Cardiac septum (tissue), 1 donor: ENCODE data around the gene LGALS1. TPM values are rescaled to one million over a fixed set of nuclear protein-coding genes. Genes with fewer than 3 reads are reported as not detected.
"Not testable (repeated sequence)": the region's sequence is repeated elsewhere in the genome, so short reads cannot be mapped to it uniquely, and the experiment has no call there.

Experiments
- DNase-seq: peaks from one replicate; pipeline ENCODE4 v3.0.0-alpha.2; 2020; ENCODE audit warnings: low spot score
- intact Hi-C: fragments of 100-400 bp; cut with DNase I; formaldehyde crosslinking; loops from one replicate; pipeline ENCODE4 v1.14.0; 2022
- total RNA-seq: library from RNA; stranded (reverse); fragmentation: NEBNext Ultra II Directional; extraction: Animal tissue kit (Norgen Biotek cat#: 25700); gene quantifications from one replicate; pipeline ENCODE4 v1.2.1, GENCODE V29; 2021
- donor health status: DM: no; HTN: no; CAD: no.

Gene LGALS1
- total RNA-seq, 1 donor from 2014 or later: 1,015 TPM

- intact Hi-C loops: no loop called here
- peak; percentile 79 for DNase-seq
Observed at GRCh38 chr22:37708580-37709444, 33.4 kb downstream of the LGALS1 start.

GRCh38 chr22:37709445-37709765, 34.0 kb downstream of the LGALS1 start:
- intact Hi-C loops: no loop called here

DNA sequence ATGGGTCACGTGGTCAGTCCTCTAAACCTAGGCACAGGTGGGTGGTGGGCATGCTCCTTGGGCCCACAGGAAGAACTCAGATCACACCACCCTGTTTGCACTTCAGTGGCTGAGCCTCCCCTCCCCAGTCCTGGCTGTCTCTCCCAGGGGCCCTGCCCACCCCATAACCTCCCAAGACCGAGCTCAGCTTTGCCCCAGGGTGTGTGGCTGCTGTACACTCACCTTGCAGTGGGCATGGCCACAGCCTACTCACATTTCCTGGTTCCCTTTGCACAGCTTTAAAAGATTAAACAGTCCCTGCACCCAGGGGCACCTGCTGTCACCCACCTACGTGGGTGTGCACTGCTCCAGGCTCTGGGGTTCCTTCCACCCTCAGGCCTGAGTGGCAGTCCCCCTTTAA, 35.2 kb downstream of the LGALS1 start:
- intact Hi-C loops: no loop called here
- no peak for DNase-seq

More at GRCh38 chr22:37709445-37709765, 34.0 kb downstream of the LGALS1 start:
- DNase-seq: no peak

DNA sequence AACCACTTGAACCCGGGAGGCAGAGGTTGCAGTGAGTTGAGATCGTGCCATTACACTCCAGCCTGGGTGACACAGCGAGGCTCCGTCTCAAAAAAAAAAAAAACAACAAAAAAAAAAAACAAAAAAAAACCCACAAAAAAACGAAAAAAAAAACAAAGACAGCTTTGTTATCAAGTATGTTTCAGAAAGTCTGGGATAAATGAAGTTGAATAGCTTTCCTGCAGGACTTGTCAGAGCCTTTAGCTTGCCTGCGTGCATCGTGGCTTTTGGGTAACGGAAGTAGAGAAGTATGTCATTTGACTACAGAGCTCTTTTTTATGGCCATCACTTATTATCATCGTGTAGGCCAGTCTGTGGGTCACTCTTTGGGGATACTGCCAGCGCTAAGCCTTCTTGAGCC, 36.1 kb downstream of the LGALS1 start:
- no peak for DNase-seq
- intact Hi-C loops: no loop called here

GRCh38 chr22:37713761-37714160, 38.3 kb downstream of the LGALS1 start:
- intact Hi-C loops: no loop called here
- no peak for DNase-seq

GRCh38 chr22:37714634-37715033, 39.2 kb downstream of the LGALS1 start:
- intact Hi-C loops: no loop called here
- no peak for DNase-seq

- DNase-seq: no peak
- intact Hi-C loops: no loop called here
Observed at GRCh38 chr22:37715760-37716159, 40.3 kb downstream of the LGALS1 start.

DNA sequence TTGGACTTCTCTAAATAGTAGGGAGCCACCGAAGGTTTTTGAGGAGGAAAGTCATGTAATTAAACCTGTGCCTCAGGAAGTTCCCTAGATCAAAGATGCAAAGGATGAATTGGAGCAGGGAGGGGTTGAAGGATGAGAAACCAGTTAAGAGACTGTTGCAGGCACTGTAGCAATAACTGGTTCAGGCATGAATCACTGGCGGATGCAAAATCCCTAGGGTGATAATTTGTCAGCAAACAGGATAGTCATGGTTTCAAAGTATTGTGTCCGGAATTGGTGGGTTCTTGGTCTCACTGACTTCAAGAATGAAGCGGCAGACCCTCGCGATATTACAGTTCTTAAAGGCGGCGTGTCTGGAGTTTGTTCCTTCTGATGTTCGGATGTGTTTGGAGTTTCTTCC, 41.3 kb downstream of the LGALS1 start:
- intact Hi-C loops: no loop called here
- no peak for DNase-seq

- DNase-seq, intact Hi-C loops: not testable (repeated sequence)
Observed at GRCh38 chr22:37717235-37717634, 41.8 kb downstream of the LGALS1 start.

- DNase-seq, intact Hi-C loops: not testable (repeated sequence)
Observed at GRCh38 chr22:37717746-37718305, 42.4 kb downstream of the LGALS1 start.

DNA sequence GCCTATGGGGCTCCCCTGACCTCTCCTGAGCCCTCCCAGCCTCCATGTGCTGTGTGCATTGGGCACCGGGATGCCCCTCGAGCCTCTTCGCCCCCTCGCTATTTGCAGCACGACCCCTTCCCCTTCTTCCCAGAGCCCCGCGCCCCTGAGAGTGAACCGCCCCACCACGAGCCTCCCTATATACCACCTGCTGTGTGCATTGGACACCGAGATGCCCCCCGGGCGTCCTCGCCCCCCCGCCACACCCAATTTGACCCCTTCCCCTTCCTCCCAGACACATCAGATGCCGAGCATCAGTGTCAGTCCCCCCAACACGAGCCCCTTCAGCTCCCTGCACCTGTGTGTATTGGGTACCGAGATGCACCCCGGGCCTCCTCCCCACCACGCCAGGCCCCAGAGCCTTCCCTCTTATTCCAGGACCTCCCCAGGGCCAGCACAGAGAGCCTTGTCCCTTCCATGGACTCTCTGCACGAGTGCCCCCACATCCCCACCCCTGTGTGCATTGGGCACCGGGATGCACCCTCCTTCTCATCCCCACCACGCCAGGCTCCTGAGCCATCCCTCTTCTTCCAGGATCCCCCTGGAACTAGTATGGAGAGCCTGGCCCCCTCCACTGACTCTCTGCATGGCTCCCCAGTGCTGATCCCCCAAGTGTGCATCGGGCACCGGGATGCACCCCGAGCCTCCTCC, 50.3 kb downstream of the LGALS1 start:
- intact Hi-C loops: no loop called here

GRCh38 chr22:37726241-37726887, 50.9 kb downstream of the LGALS1 start:
- no peak for DNase-seq
- intact Hi-C loops: no loop called here

More for the DNA sequence above, 50.3 kb downstream of the LGALS1 start:
- DNase-seq: no peak

DNA sequence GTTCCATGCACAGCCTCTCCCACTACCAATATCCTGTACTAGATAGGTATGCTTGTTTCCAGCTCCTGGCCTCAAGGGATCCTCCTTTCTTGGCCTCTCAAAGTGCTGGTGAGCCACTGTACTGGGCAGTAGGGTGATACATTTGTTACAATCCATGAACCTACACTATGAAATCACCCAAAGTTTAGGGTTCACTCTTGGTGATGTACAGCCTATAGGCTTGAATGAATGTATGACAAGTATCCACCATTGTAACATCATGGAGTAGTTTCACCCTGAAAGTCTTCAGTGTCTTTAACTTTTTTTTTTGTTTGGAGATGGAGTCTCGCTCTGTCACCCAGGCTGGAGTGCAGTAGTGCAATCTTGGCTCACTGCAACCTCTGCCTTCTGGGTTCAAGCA, 53.2 kb downstream of the LGALS1 start:
- DNase-seq: no peak
- intact Hi-C loops: no loop called here

Other genes starting within 250 kb of the LGALS1 start
- 0.03 TPM for gene ELFN2, start 248.2 kb upstream of the LGALS1 start, total RNA-seq
- 5.3 TPM for gene MFNG, start 189.3 kb upstream of the LGALS1 start, total RNA-seq
- gene CARD10, start 156.2 kb upstream of the LGALS1 start, total RNA-seq: 6.0 TPM
- 18.8 TPM for gene CDC42EP1, start 115.2 kb upstream of the LGALS1 start, total RNA-seq
- not detected for gene LGALS2, start 95.5 kb upstream of the LGALS1 start, total RNA-seq
- 32.5 TPM for gene GGA1, start 66.8 kb upstream of the LGALS1 start, total RNA-seq
- gene SH3BP1, start 36.0 kb upstream of the LGALS1 start, total RNA-seq: 2.3 TPM
- 24.1 TPM for gene PDXP, start 16.9 kb upstream of the LGALS1 start, total RNA-seq
- gene NOL12, start 10.7 kb downstream of the LGALS1 start, total RNA-seq: 15.2 TPM
- 115 TPM for gene TRIOBP, start 21.4 kb downstream of the LGALS1 start, total RNA-seq
- 24.0 TPM for gene GCAT, start 132.3 kb downstream of the LGALS1 start, total RNA-seq
- gene GALR3, start 147.7 kb downstream of the LGALS1 start, total RNA-seq: not detected
- gene ANKRD54, start 168.7 kb downstream of the LGALS1 start, total RNA-seq: 15.7 TPM
- gene EIF3L, start 173.8 kb downstream of the LGALS1 start, total RNA-seq: 255 TPM
- gene MICALL1, start 230.7 kb downstream of the LGALS1 start, total RNA-seq: 16.5 TPM